DMS 273 treated with DMSO at 0.1 percent for 48 hours (cell line): ENCODE measurements around the gene ECD.
A peak's percentile ranks its signal among the peaks of the same experiment; 100 is the strongest.

ENCODE experiments used
- DNase-seq: peaks from one replicate; lab custom pipeline; 2025; lab: John Stamatoyannopoulos, UW

The ECD gene

GRCh38 chr10:73096449-73097304, 71.1 kb downstream of the ECD start, which contains the start of gene P4HA1:
TSS of gene P4HA1 (minus strand) at chr10:73096866. CDS start at chr10:73074883, 21,983 bp downstream.
- peak; percentile 82 for DNase-seq

GRCh38 chr10:73096041-73096448, 71.8 kb downstream of the ECD start:
- peak; percentile 13 for DNase-seq

- no peak for DNase-seq
Observed at GRCh38 chr10:73095481-73096021, 72.3 kb downstream of the ECD start.

GRCh38 chr10:73094986-73095480, 72.8 kb downstream of the ECD start:
- DNase-seq: no peak

GRCh38 chr10:73093922-73094850, 73.6 kb downstream of the ECD start:
- no peak for DNase-seq

- no peak for DNase-seq
Observed at GRCh38 chr10:73092830-73093229, 75.0 kb downstream of the ECD start.

GRCh38 chr10:73088304-73088703, 79.5 kb downstream of the ECD start:
- DNase-seq: no peak

- no peak for DNase-seq
Observed at GRCh38 chr10:73086816-73087215, 81.0 kb downstream of the ECD start.

GRCh38 chr10:73084209-73084608, 83.6 kb downstream of the ECD start:
- no peak for DNase-seq
